ENCODE results near the gene GABRB2. TPM values are rescaled to one million over a fixed set of nuclear protein-coding genes. Genes with fewer than 3 reads are reported as not detected.

The GABRB2 gene
- total RNA-seq, 1 experiment from 2014 or later, result not detected

DNA sequence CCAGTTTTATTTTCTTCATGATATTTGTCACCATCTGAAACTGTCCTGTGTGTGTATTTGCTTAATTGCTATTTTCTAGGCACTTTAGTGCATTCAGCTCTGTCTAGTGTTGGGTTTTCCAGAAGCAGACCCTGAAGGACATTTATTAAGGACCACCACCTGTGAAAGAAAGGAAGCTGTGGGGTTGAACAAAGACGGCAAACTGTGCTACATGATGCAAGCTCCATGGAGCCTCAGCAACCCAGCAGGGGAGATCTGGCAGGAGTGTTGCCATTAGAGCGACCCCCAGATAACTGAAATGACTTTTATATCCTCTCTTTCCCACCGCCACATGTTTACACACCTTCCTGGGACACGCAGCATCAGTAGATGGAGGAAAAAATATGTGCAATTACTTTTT lies 125.5 kb downstream of the GABRB2 start:
- POLR2A ChIA-PET, result no interaction called here
- no peak overlapping the region for H3K27ac ChIP-seq (ENCODE audit: low read length)
- no peak for DNase-seq (ENCODE audit: low read depth, low spot score)
- TF ChIP-seq, protein P1, sequence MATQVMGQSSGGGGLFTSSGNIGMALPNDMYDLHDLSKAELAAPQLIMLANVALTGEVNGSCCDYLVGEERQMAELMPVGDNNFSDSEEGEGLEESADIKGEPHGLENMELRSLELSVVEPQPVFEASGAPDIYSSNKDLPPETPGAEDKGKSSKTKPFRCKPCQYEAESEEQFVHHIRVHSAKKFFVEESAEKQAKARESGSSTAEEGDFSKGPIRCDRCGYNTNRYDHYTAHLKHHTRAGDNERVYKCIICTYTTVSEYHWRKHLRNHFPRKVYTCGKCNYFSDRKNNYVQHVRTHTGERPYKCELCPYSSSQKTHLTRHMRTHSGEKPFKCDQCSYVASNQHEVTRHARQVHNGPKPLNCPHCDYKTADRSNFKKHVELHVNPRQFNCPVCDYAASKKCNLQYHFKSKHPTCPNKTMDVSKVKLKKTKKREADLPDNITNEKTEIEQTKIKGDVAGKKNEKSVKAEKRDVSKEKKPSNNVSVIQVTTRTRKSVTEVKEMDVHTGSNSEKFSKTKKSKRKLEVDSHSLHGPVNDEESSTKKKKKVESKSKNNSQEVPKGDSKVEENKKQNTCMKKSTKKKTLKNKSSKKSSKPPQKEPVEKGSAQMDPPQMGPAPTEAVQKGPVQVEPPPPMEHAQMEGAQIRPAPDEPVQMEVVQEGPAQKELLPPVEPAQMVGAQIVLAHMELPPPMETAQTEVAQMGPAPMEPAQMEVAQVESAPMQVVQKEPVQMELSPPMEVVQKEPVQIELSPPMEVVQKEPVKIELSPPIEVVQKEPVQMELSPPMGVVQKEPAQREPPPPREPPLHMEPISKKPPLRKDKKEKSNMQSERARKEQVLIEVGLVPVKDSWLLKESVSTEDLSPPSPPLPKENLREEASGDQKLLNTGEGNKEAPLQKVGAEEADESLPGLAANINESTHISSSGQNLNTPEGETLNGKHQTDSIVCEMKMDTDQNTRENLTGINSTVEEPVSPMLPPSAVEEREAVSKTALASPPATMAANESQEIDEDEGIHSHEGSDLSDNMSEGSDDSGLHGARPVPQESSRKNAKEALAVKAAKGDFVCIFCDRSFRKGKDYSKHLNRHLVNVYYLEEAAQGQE (IDR thresholded peaks at IDR 0.05; ENCODE audit: insufficient read depth in 1 of 2, low read depth in 2 of 2, low read length in 1 of 2), result no peak
- TF ChIP-seq POLR2AphosphoS5 (IDR thresholded peaks at IDR 0.05; ENCODE audit: low read depth, low read length) (no peak), CTCF (IDR thresholded peaks at IDR 0.05) (no peak), TCF7L2 (IDR thresholded peaks at IDR 0.05; ENCODE audit: low read depth, low read length) (no peak), SIN3A (IDR thresholded peaks at IDR 0.05; ENCODE audit: borderline replicate concordance, insufficient read depth, low read depth, low read length) (no peak)
- no peaks in the 10 kb centered on the region for H3K9me3 ChIP-seq (ENCODE audit: control insufficient read depth, insufficient read depth, low read depth, low read length)
- no peaks in the 10 kb centered on the region for H3K27me3 ChIP-seq (ENCODE audit: control insufficient read depth, insufficient read depth, low read length)
- ATAC-seq, result no peak
- in situ Hi-C loops (cut with HindIII; ENCODE audit: low pct_unique_long_range_greater_than_20kb, low sequenced_read_pairs), result no loop called here
- intact Hi-C loops (cut with micrococcal nuclease; ENCODE audit: unreplicated experiment), result no loop called here
- BruUV-seq (replicated peaks), result no TSS peak
- H3K4me1 ChIP-seq (ENCODE audit: control insufficient read depth, insufficient read depth, low read length), result no peaks in the 10 kb centered on the region
- no peak overlapping the region for H3K4me3 ChIP-seq (ENCODE audit: low read depth in 2 of 2, low read length in 2 of 2)
- CTCF ChIA-PET, result no interaction called here
- no peaks in the 10 kb centered on the region for H3K36me3 ChIP-seq (ENCODE audit: control insufficient read depth, insufficient read depth, low read length)

- BruUV-seq (replicated peaks), result no TSS peak
- no peak for TF ChIP-seq SIN3A (IDR thresholded peaks at IDR 0.05; ENCODE audit: borderline replicate concordance, insufficient read depth, low read depth, low read length)
- no peak for TF ChIP-seq CTCF (IDR thresholded peaks at IDR 0.05)
- TF ChIP-seq TCF7L2 (IDR thresholded peaks at IDR 0.05; ENCODE audit: low read depth, low read length), result no peak
- TF ChIP-seq POLR2AphosphoS5 (IDR thresholded peaks at IDR 0.05; ENCODE audit: low read depth, low read length), result no peak
- TF ChIP-seq, protein P1 (IDR thresholded peaks at IDR 0.05; ENCODE audit: insufficient read depth in 1 of 2, low read depth in 2 of 2, low read length in 1 of 2), result no peak
- ChIA-PET POLR2A (no interaction called here), CTCF (no interaction called here)
- intact Hi-C loops (cut with micrococcal nuclease; ENCODE audit: unreplicated experiment), result no loop called here
- in situ Hi-C loops (cut with HindIII; ENCODE audit: low pct_unique_long_range_greater_than_20kb, low sequenced_read_pairs), result no loop called here
- Histone ChIP-seq H3K9me3 (ENCODE audit: control insufficient read depth, insufficient read depth, low read depth, low read length) (no peaks in the 10 kb centered on the region), H3K4me1 (ENCODE audit: control insufficient read depth, insufficient read depth, low read length) (no peaks in the 10 kb centered on the region), H3K27me3 (ENCODE audit: control insufficient read depth, insufficient read depth, low read length) (no peaks in the 10 kb centered on the region), H3K36me3 (ENCODE audit: control insufficient read depth, insufficient read depth, low read length) (no peaks in the 10 kb centered on the region), H3K4me3 (ENCODE audit: low read depth in 2 of 2, low read length in 2 of 2) (no peak overlapping the region), H3K27ac (ENCODE audit: low read length) (no peak overlapping the region)
- ATAC-seq (no peak), DNase-seq (ENCODE audit: low read depth, low spot score) (no peak)
Measured at GRCh38 chr5:161420521-161420920, 126.0 kb downstream of the GABRB2 start.

Measured in Panc1 (cell line).